ENCODE measurements around the gene TGDS.

The TGDS gene

GRCh38 chr13:94601446-94602431 is 5.8 kb upstream of the TGDS start, which contains the start of gene GPR180:
Gene GPR180 (plus strand): TSS chr13:94601857. CDS start chr13:94601928, 71 bp downstream.
- TF ChIP-seq CTCF (IDR thresholded peaks at IDR 0.05; ENCODE audit: extremely low read depth, insufficient read depth, missing control alignments) = no peak
- in situ Hi-C loops (cut with MboI; ENCODE audit: low pct_unique_long_range_greater_than_20kb, low sequenced_read_pairs, unreplicated experiment) = no loop called here
- DNase-seq (ENCODE audit: low spot score) = peak; percentile 97

- no peak for DNase-seq (ENCODE audit: low spot score)
- in situ Hi-C loops (cut with MboI; ENCODE audit: low pct_unique_long_range_greater_than_20kb, low sequenced_read_pairs, unreplicated experiment) = no loop called here
- no peak for TF ChIP-seq CTCF (IDR thresholded peaks at IDR 0.05; ENCODE audit: extremely low read depth, insufficient read depth, missing control alignments)
These were observed 3.9 kb upstream of the TGDS start for GRCh38 chr13:94599877-94600276.

- no peak for DNase-seq (ENCODE audit: low spot score)
- TF ChIP-seq CTCF (IDR thresholded peaks at IDR 0.05; ENCODE audit: extremely low read depth, insufficient read depth, missing control alignments) = no peak
- in situ Hi-C loops (cut with MboI; ENCODE audit: low pct_unique_long_range_greater_than_20kb, low sequenced_read_pairs, unreplicated experiment) = no loop called here
These were observed 2.3 kb upstream of the TGDS start for GRCh38 chr13:94598281-94598680.

GRCh38 chr13:94596575-94596971 is 621 bp upstream of the TGDS start:
- no peak for DNase-seq (ENCODE audit: low spot score)
- TF ChIP-seq CTCF (IDR thresholded peaks at IDR 0.05; ENCODE audit: extremely low read depth, insufficient read depth, missing control alignments) = no peak
- in situ Hi-C loops (cut with MboI; ENCODE audit: low pct_unique_long_range_greater_than_20kb, low sequenced_read_pairs, unreplicated experiment) = no loop called here

GRCh38 chr13:94595001-94595949 is 677 bp downstream of the TGDS start:
- no peak for TF ChIP-seq CTCF (IDR thresholded peaks at IDR 0.05; ENCODE audit: extremely low read depth, insufficient read depth, missing control alignments)
- DNase-seq (ENCODE audit: low spot score) = peak; percentile 21
- in situ Hi-C loops (cut with MboI; ENCODE audit: low pct_unique_long_range_greater_than_20kb, low sequenced_read_pairs, unreplicated experiment) = no loop called here

- TF ChIP-seq CTCF (IDR thresholded peaks at IDR 0.05; ENCODE audit: extremely low read depth, insufficient read depth, missing control alignments) = no peak
- in situ Hi-C loops (cut with MboI; ENCODE audit: low pct_unique_long_range_greater_than_20kb, low sequenced_read_pairs, unreplicated experiment) = no loop called here
- peak; percentile 19 for DNase-seq (ENCODE audit: low spot score)
These were observed 5.2 kb downstream of the TGDS start for GRCh38 chr13:94590744-94591143.
